Common myeloid progenitor, CD34-positive (primary cell): ENCODE data around the gene LHX1.

Experiments used
- CTCF ChIA-PET: fragments of 350-600 bp; sonication (Branson Sonifier 250); formaldehyde crosslinking; loops from one replicate; lab custom pipeline; 2021; ENCODE audit warnings: antibody characterized with exemption; lab: Charles Lee
- POLR2A ChIA-PET: fragments of 350-600 bp; sonication (Branson Sonifier 250); formaldehyde crosslinking; loops from one replicate; lab custom pipeline; 2021; ENCODE audit warnings: antibody characterized with exemption; lab: Charles Lee
- DNase-seq, 3 donors: peaks; one replicate each; pipeline versions ENCODE4 v3.0.0 to v3.0.0-alpha.2; 2013
- H3K27ac ChIP-seq, 2 experiments: 1 replicate in 1 of 2; 2 replicates in 1 of 2; pipeline ENCODE4 v1.7.0; 2013; ENCODE audit warnings: inconsistent platforms in 2 of 2, low read length in 2 of 2, mild to moderate bottlenecking in 2 of 2, low read depth in 1 of 2, moderate library complexity in 1 of 2; ENCODE audit not compliant: severe bottlenecking in 2 of 2, insufficient read depth in 1 of 2, poor library complexity in 1 of 2
- H3K27me3 ChIP-seq, 5 experiments: replicated peaks in 2 of 5; 1 replicate in 3 of 5; 2 replicates in 2 of 5; pipeline versions ENCODE4 v1.6.1 to v1.7.0; 2013; ENCODE audit warnings: low read length in 4 of 5, mild to moderate bottlenecking in 2 of 5, moderate library complexity in 2 of 5, inconsistent platforms in 1 of 5; ENCODE audit not compliant: insufficient read depth in 5 of 5, control insufficient read depth in 4 of 5
- H3K36me3 ChIP-seq, 4 experiments: 1 replicate in 2 of 4; 2 replicates in 2 of 4; pipeline versions ENCODE4 v1.6.1 to v1.7.0; 2013; ENCODE audit warnings: low read length in 3 of 4, control low read depth in 1 of 4, mild to moderate bottlenecking in 1 of 4; ENCODE audit not compliant: control insufficient read depth in 4 of 4, insufficient read depth in 4 of 4
- H3K4me1 ChIP-seq, 4 experiments: 1 replicate in 3 of 4; 2 replicates in 1 of 4; pipeline versions ENCODE4 v1.6.1 to v1.7.1; 2013; ENCODE audit warnings: low read length in 3 of 4, mild to moderate bottlenecking in 3 of 4, control low read depth in 1 of 4, inconsistent platforms in 1 of 4, moderate library complexity in 1 of 4; ENCODE audit not compliant: control insufficient read depth in 4 of 4, insufficient read depth in 4 of 4; ENCODE audit errors: control extremely low read depth in 1 of 4
- H3K4me3 ChIP-seq, 7 experiments: 1 replicate in 4 of 7; 2 replicates in 3 of 7; pipeline versions ENCODE4 v1.5.1 to v1.7.0; 2013; ENCODE audit warnings: mild to moderate bottlenecking in 7 of 7, low read length in 6 of 7, moderate library complexity in 6 of 7, inconsistent platforms in 2 of 7, low read depth in 2 of 7, control low read depth in 1 of 7; ENCODE audit not compliant: insufficient read depth in 4 of 7, control insufficient read depth in 1 of 7; ENCODE audit errors: extremely low read depth in 1 of 7
- H3K9me3 ChIP-seq, 5 experiments: 1 replicate in 4 of 5; 2 replicates in 1 of 5; pipeline versions ENCODE4 v1.6.1 to v1.7.1; 2013; ENCODE audit warnings: low read length in 4 of 5, mild to moderate bottlenecking in 2 of 5, inconsistent platforms in 1 of 5, low read depth in 1 of 5, moderate library complexity in 1 of 5; ENCODE audit not compliant: control insufficient read depth in 4 of 5, insufficient read depth in 2 of 5; ENCODE audit errors: control extremely low read depth in 1 of 5
- WGBS: methylation state at CpG from one replicate; pipeline ENCODE4 v1.1.5; 2013; ENCODE audit not compliant: insufficient coverage; 5-methylcytosine and 5-hydroxymethylcytosine counted together

LHX1 gene

GRCh38 chr17:36923814-36924221 is 13.5 kb upstream of the LHX1 start:
- ChIA-PET POLR2A (no interaction called here), CTCF (interaction anchor here (1.4 kb wide), 1 partner anchor 28 kb away, joined by 7 read pairs; no protein-coding TSS in a partner anchor)
- no peak for DNase-seq
- WGBS: no CpG with 5 or more reads among the region's 5 CpGs
- Histone ChIP-seq H3K36me3 (no peaks in the 10 kb centered on the region), H3K27me3 (peaks cover 9 to 87% (median 47%) of the 10 kb centered on the region in 5 experiments), H3K4me3 (no peak overlapping the region), H3K27ac (no peak overlapping the region), H3K4me1 (peaks cover 0 to 9% (median 8%) of the 10 kb centered on the region in 4 experiments), H3K9me3 (no peaks in the 10 kb centered on the region)

DNA sequence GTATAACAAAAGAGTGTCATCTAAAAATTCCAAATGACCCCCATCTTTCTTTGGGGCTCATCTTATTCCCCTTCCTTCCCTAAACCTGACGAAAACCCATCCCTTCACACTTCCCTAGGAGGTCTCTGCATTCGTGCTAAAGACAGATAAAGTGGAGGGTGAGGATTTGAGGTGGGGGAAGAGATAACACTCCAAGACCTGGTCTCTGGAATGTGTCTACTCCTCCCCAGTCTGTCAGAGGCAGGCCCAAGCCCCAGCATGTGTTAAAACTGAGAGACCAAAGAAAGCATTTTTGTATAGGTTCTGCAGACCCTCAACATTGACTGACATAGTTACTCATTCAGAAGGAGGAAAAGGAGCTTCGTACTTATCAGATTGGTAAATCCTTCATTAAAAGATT is 11.0 kb upstream of the LHX1 start:
- no CpG with 5 or more reads among the region's 3 CpGs for WGBS

GRCh38 chr17:36926701-36927100 is 10.6 kb upstream of the LHX1 start:
- H3K27me3 ChIP-seq: peaks cover 3 to 87% (median 53%) of the 10 kb centered on the region in 5 experiments
- WGBS: 100% methylated on average over 1 of the region's 2 CpGs
- no peak overlapping the region for H3K4me3 ChIP-seq
- no peaks in the 10 kb centered on the region for H3K36me3 ChIP-seq
- H3K9me3 ChIP-seq: peaks cover 0 to 2% (median 0%) of the 10 kb centered on the region in 5 experiments
- ChIA-PET CTCF (interaction anchor here (0.6 to 1.0 kb wide), 3 partner anchors 11 to 65 kb away, joined by 3 read pairs; no protein-coding TSS in a partner anchor), POLR2A (no interaction called here)
- H3K27ac ChIP-seq: no peak overlapping the region
- peaks cover 0 to 9% (median 8%) of the 10 kb centered on the region in 4 experiments for H3K4me1 ChIP-seq
- DNase-seq: no peak

More for the DNA sequence above, 11.0 kb upstream of the LHX1 start:
- ChIA-PET POLR2A (no interaction called here), CTCF (interaction anchor here (0.6 to 1.0 kb wide), 3 partner anchors 11 to 66 kb away, joined by 3 read pairs; no protein-coding TSS in a partner anchor)
- H3K27me3 ChIP-seq: peaks cover 3 to 87% (median 53%) of the 10 kb centered on the region in 5 experiments
- no peak for DNase-seq
- no peaks in the 10 kb centered on the region for H3K9me3 ChIP-seq
- H3K27ac ChIP-seq: no peak overlapping the region
- no peaks in the 10 kb centered on the region for H3K36me3 ChIP-seq
- no peak overlapping the region for H3K4me3 ChIP-seq
- H3K4me1 ChIP-seq: peaks cover 0 to 9% (median 8%) of the 10 kb centered on the region in 4 experiments

DNA sequence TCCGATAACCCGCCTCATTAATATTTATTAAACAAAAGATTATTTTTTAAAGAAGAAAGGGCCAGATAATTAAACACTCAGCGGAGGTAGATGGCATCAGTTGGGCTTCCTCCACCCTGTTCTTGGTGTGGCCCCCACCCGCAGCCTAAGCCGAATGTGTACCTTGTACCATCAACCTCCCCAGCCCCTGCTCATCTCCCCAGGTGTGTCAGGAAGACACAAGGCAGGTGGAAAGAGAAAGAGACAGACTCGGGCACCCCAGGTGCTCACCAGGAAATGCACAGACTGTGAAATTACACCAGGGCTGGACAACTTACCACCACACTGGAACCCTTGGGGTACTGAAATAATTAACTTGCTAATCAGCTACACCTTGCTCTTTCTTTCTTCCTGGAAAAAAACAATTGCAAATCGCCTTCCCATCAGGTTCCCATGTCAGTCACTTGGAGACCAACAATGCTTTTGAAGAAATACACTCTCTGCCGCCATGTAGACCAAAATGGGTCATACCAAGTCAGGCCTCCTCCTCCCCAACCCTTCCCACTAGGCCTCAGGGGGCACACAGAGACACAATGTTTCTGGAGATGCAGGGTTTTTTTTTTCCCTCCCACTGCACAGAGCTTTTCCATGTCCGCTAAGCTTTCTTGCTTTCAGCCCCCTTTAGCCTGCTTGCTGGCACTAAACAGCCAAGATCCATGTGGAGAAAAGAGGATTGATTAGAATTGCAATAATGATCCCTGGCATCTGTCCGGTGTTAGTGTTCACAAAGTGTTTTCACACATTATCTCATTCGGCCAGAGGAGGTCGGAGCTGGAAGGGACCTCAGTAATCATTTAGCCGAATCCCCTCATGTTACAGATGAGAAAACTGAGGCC is 8.6 kb upstream of the LHX1 start:
- CTCF ChIA-PET: no interaction called here
- Histone ChIP-seq H3K4me3 (no peak overlapping the region), H3K4me1 (peaks cover 0 to 27% (median 12%) of the 10 kb centered on the region in 4 experiments), H3K27me3 (peaks cover 3 to 89% (median 60%) of the 10 kb centered on the region in 5 experiments), H3K9me3 (peaks cover 0 to 2% (median 0%) of the 10 kb centered on the region in 5 experiments), H3K36me3 (no peaks in the 10 kb centered on the region), H3K27ac (no peak overlapping the region)
- POLR2A ChIA-PET: no interaction called here
- no peak for DNase-seq
- 48% methylated on average over 6 of the region's 13 CpGs for WGBS

GRCh38 chr17:36929851-36930582 is 7.3 kb upstream of the LHX1 start:
- Histone ChIP-seq H3K27ac (no peak overlapping the region), H3K4me3 (no peak overlapping the region), H3K4me1 (peaks cover 0 to 40% (median 19%) of the 10 kb centered on the region in 4 experiments), H3K27me3 (peaks cover 3 to 97% (median 69%) of the 10 kb centered on the region in 5 experiments), H3K36me3 (no peaks in the 10 kb centered on the region), H3K9me3 (peaks cover 0 to 2% (median 0%) of the 10 kb centered on the region in 5 experiments)
- ChIA-PET POLR2A (no interaction called here), CTCF (interaction anchor here (1.1 kb wide), 1 partner anchor 11 kb away, joined by 3 read pairs; no protein-coding TSS in a partner anchor)
- no peak for DNase-seq
- 31% methylated on average over 7 of the region's 16 CpGs for WGBS

DNA sequence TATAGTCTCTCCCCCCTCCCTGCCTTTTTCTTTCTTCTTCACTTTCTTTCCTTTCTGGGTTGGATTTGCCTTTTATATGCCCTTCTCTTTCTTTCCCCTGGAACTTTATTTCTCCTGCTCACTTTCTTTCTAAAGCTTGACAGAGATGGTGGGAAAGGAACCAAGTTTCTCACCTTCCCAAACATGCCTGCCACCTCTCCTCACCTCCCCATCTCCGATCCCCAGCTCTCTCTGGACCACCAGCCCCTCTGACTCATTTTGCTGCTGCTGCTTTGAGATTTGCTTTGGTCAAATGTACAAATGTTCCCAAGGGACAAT is 6.7 kb upstream of the LHX1 start:
- no peak overlapping the region for H3K27ac ChIP-seq
- DNase-seq: no peak
- CTCF ChIA-PET: interaction anchor here (1.1 kb wide), 1 partner anchor 10 kb away, joined by 3 read pairs; no protein-coding TSS in a partner anchor
- no peaks in the 10 kb centered on the region for H3K36me3 ChIP-seq
- peaks cover 3 to 97% (median 72%) of the 10 kb centered on the region in 5 experiments for H3K27me3 ChIP-seq
- POLR2A ChIA-PET: no interaction called here
- 60% methylated on average over 1 of the region's 1 CpG for WGBS
- H3K4me3 ChIP-seq: no peak overlapping the region
- H3K9me3 ChIP-seq: peaks cover 0 to 4% (median 0%) of the 10 kb centered on the region in 5 experiments
- H3K4me1 ChIP-seq: peaks cover 0 to 45% (median 21%) of the 10 kb centered on the region in 4 experiments
